ENCODE results near the gene HOXA5.

The HOXA5 gene

GRCh38 chr7:27114881-27115220 is 28.6 kb downstream of the HOXA5 start:
- no peak for TF ChIP-seq CTCF (IDR thresholded peaks at IDR 0.05; ENCODE audit: low read depth, low read length)
- in situ Hi-C loops (cut with HindIII; ENCODE audit: low sequenced_read_pairs): no loop called here
- no peak for DNase-seq (ENCODE audit: low read depth, low spot score)
- peak overlapping the region; percentile 89 for H3K4me3 ChIP-seq (ENCODE audit: low read depth, low read length)

GRCh38 chr7:27113991-27114769 is 29.3 kb downstream of the HOXA5 start:
- peak; percentile 88 for DNase-seq (ENCODE audit: low read depth, low spot score)
- in situ Hi-C loops (cut with HindIII; ENCODE audit: low sequenced_read_pairs): no loop called here
- H3K4me3 ChIP-seq (ENCODE audit: low read depth, low read length): peak overlapping the region; percentile 89
- TF ChIP-seq CTCF (IDR thresholded peaks at IDR 0.05; ENCODE audit: low read depth, low read length): no peak

GRCh38 chr7:27112955-27113949 is 30.2 kb downstream of the HOXA5 start:
- in situ Hi-C loops (cut with HindIII; ENCODE audit: low sequenced_read_pairs): no loop called here
- no peak for TF ChIP-seq CTCF (IDR thresholded peaks at IDR 0.05; ENCODE audit: low read depth, low read length)
- peak overlapping the region; percentile 89 for H3K4me3 ChIP-seq (ENCODE audit: low read depth, low read length)
- peak; percentile 91 for DNase-seq (ENCODE audit: low read depth, low spot score)

- peak overlapping the region; percentile 89 for H3K4me3 ChIP-seq (ENCODE audit: low read depth, low read length)
- no peak for TF ChIP-seq CTCF (IDR thresholded peaks at IDR 0.05; ENCODE audit: low read depth, low read length)
- in situ Hi-C loops (cut with HindIII; ENCODE audit: low sequenced_read_pairs): no loop called here
- DNase-seq (ENCODE audit: low read depth, low spot score): peak; percentile 38
These were observed 31.1 kb downstream of the HOXA5 start for GRCh38 chr7:27112361-27112760.

GRCh38 chr7:27111751-27112277 is 31.7 kb downstream of the HOXA5 start:
- peak overlapping the region; percentile 89 for H3K4me3 ChIP-seq (ENCODE audit: low read depth, low read length)
- in situ Hi-C loops (cut with HindIII; ENCODE audit: low sequenced_read_pairs): no loop called here
- DNase-seq (ENCODE audit: low read depth, low spot score): no peak
- no peak for TF ChIP-seq CTCF (IDR thresholded peaks at IDR 0.05; ENCODE audit: low read depth, low read length)

- peak; percentile 93 for DNase-seq (ENCODE audit: low read depth, low spot score)
- no peak for TF ChIP-seq CTCF (IDR thresholded peaks at IDR 0.05; ENCODE audit: low read depth, low read length)
- in situ Hi-C loops (cut with HindIII; ENCODE audit: low sequenced_read_pairs): no loop called here
- peak overlapping the region; percentile 89 for H3K4me3 ChIP-seq (ENCODE audit: low read depth, low read length)
These were observed 32.3 kb downstream of the HOXA5 start for GRCh38 chr7:27111042-27111750.

Measured in astrocyte of the spinal cord (primary cell).